Peyer's patch (tissue), 4 donors: ENCODE results near the gene GBE1. TPM values are rescaled to one million over a fixed set of nuclear protein-coding genes. Genes with fewer than 3 reads are reported as not detected.

ENCODE experiments used
- DNase-seq, 3 donors: peaks; one replicate each; pipeline ENCODE4 v3.0.0-alpha.2; 2017 to 2019
- H3K27ac ChIP-seq, 4 donors: fragments of 200-600 bp; sonication (generic); one replicate each; pipeline ENCODE4 v1.5.1; 2016 to 2019
- H3K27me3 ChIP-seq, 2 donors: fragments of 200-600 bp; sonication (generic); one replicate each; pipeline ENCODE4 v1.5.1; 2019
- H3K36me3 ChIP-seq, 3 donors: fragments of 200-600 bp; sonication (generic); one replicate each; pipeline ENCODE4 v1.5.1; 2016 to 2019
- H3K4me1 ChIP-seq, 4 donors: fragments of 200-600 bp; sonication (generic); one replicate each; pipeline ENCODE4 v1.5.1; 2016 to 2019
- H3K4me3 ChIP-seq, 4 donors: fragments of 200-600 bp; sonication (generic); 1 replicate in 3 of 4; 2 replicates in 1 of 4; pipeline ENCODE4 v1.5.1; 2016 to 2019; ENCODE audit warnings: mild to moderate bottlenecking in 1 of 4
- H3K9me3 ChIP-seq, 4 donors: fragments of 200-600 bp; sonication (generic); one replicate each; pipeline ENCODE4 v1.5.1; 2016 to 2019; ENCODE audit warnings: mild to moderate bottlenecking in 1 of 4
- POLR2A ChIP-seq, 2 donors: fragments of 450-650 bp; IDR thresholded peaks; one replicate each; pipeline ENCODE4 v1.5.1; 2017; ENCODE audit warnings: antibody characterized with exemption in 2 of 2, mild to moderate bottlenecking in 2 of 2, moderate library complexity in 2 of 2
- total RNA-seq, 4 donors: library from RNA; depleted of rRNA; stranded (reverse); fragments of >200 nt; gene quantifications; one replicate each; pipeline ENCODE4 v1.1.0, GENCODE V29; 2016
- TF ChIP-seq, protein P1 (sequence below), 6 experiments: fragments of 450-650 bp in 4 of 6; fragments of 200-600 bp in 2 of 6; sonication (generic) in 1 of 6; IDR thresholded peaks; one replicate each; pipeline ENCODE4 v1.5.1; 2017 to 2019; ENCODE audit warnings: antibody characterized with exemption in 6 of 6, mild to moderate bottlenecking in 3 of 6, moderate library complexity in 1 of 6

GBE1 gene
- total RNA-seq, 4 donors from 2014 or later, result 15.5 to 31.4 (median 20.0) TPM

DNA sequence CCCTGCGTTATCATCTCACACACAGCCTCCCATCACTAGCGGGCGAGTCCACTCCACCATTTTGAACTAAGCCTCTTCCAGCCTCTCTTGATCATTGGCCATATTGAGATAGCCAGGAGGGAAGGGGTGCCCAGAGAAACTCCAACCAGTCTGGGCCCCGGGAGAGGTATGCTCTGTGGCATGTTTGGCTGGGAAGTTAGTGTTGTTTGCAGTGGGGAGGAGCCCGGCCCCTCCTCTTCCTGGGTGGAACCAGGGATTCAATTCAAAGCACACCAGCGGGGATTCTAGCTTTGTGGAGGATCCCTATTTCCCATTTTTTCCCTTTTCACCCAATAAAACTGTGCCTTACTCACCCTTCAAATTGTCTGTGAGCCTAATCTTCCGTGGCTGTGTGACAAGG is 71.8 kb downstream of the GBE1 start:
- Histone ChIP-seq H3K4me3 (no peak overlapping the region), H3K27me3 (no peaks in the 10 kb centered on the region), H3K4me1 (no peaks in the 10 kb centered on the region), H3K27ac (no peak overlapping the region), H3K36me3 (no peaks in the 10 kb centered on the region), H3K9me3 (no peaks in the 10 kb centered on the region)
- DNase-seq, result no peak
- TF ChIP-seq, protein P1, sequence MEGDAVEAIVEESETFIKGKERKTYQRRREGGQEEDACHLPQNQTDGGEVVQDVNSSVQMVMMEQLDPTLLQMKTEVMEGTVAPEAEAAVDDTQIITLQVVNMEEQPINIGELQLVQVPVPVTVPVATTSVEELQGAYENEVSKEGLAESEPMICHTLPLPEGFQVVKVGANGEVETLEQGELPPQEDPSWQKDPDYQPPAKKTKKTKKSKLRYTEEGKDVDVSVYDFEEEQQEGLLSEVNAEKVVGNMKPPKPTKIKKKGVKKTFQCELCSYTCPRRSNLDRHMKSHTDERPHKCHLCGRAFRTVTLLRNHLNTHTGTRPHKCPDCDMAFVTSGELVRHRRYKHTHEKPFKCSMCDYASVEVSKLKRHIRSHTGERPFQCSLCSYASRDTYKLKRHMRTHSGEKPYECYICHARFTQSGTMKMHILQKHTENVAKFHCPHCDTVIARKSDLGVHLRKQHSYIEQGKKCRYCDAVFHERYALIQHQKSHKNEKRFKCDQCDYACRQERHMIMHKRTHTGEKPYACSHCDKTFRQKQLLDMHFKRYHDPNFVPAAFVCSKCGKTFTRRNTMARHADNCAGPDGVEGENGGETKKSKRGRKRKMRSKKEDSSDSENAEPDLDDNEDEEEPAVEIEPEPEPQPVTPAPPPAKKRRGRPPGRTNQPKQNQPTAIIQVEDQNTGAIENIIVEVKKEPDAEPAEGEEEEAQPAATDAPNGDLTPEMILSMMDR (IDR thresholded peaks at IDR 0.05), result no peak
- no peak for TF ChIP-seq POLR2A (IDR thresholded peaks at IDR 0.05)

DNA sequence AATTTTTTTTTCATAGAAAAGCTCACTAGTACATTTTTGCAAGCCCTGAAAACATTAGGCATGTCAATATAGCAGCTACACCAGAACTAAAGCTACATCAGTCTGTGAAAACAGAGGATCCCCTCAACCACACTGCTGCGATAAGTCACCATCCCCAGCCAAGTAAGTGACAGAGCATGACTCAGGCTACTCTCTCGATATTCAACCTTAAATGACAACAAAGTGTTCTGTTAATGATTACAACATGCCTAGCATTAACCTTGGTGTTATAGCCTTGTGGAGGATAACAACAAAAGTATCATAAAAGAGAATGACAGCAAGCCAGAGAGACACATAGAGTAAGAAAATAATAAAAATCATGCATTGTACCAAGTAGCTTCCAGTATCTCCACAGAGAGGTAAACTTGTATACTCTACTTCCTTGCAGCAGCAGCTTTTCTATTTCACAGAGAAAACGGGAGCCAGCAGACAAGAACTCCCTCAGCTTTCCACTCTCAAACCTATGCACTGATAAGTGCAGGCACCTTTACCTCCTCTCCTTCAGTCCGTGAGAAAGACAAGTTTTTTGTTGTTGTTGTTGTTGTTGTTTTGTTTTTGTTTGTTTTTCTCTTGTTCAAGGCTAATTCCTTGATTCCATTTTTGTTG is 76.6 kb downstream of the GBE1 start:
- no peaks in the 10 kb centered on the region for H3K4me1 ChIP-seq
- TF ChIP-seq, protein P1 (IDR thresholded peaks at IDR 0.05), result no peak
- no peak for TF ChIP-seq POLR2A (IDR thresholded peaks at IDR 0.05)
- H3K4me3 ChIP-seq, result no peak overlapping the region
- DNase-seq, result no peak
- H3K27me3 ChIP-seq, result no peaks in the 10 kb centered on the region
- no peaks in the 10 kb centered on the region for H3K9me3 ChIP-seq
- H3K36me3 ChIP-seq, result no peaks in the 10 kb centered on the region
- H3K27ac ChIP-seq, result no peak overlapping the region

DNA sequence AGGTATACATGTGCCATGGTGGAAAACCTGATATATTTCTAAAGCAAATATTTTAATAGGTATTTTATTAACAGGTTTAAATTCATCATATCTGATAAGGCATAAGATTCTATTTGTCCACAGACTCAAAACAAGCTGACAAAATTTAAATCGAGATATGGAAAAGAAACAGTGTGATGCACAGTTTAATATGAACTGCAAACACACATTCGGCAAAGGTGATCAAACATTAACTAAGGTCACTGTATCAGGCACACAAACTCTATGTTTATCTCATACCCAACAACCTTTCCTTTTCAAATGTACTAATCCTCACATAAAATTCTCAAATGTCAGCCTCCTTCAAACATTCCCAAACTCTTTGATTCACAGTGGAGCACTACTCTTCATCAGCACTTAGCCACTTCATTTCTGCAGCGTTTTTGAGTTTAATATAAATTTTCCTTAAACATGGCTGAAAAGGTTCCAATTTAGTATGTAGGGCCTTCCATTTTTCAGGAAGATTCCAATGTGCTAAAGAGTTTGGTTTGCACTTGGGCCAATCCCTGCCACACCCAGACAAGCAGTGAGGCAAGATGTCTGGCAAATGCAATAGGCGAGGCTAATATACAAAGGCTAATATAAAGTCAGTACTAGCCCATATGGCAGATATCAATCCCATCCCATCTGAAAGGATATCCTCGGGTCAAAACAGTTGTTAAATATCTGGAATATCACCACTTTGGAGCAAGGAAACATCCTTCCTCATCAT is 84.6 kb downstream of the GBE1 start:
- Histone ChIP-seq H3K27me3 (no peaks in the 10 kb centered on the region), H3K27ac (no peak overlapping the region), H3K4me1 (no peaks in the 10 kb centered on the region), H3K4me3 (no peak overlapping the region), H3K36me3 (no peaks in the 10 kb centered on the region), H3K9me3 (no peaks in the 10 kb centered on the region)
- TF ChIP-seq, protein P1 (IDR thresholded peaks at IDR 0.05), result no peak
- DNase-seq, result no peak

DNA sequence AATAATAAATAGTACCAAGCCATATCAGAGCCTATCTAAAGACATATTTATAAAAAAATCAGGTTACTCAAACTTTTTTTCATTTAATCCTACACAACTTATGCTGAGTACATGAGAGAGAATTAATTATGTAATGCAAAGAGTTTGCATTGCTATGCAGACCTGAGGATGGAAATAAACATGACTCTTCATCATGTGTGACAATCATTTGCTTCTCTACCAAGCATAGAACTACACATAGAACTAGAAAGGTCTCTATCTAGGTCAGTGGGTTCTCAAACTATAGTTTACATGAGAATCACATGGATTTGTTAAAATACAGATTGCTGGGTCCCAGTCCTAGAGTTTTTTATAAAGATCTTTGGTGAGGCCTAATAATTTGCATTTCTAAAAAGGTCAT is 86.8 kb downstream of the GBE1 start:
- Histone ChIP-seq H3K4me3 (no peak overlapping the region), H3K27ac (no peak overlapping the region), H3K9me3 (no peaks in the 10 kb centered on the region), H3K4me1 (no peaks in the 10 kb centered on the region), H3K27me3 (no peaks in the 10 kb centered on the region), H3K36me3 (no peaks in the 10 kb centered on the region)
- DNase-seq, result no peak
- TF ChIP-seq, protein P1 (IDR thresholded peaks at IDR 0.05), result no peak
- no peak for TF ChIP-seq POLR2A (IDR thresholded peaks at IDR 0.05)

DNA sequence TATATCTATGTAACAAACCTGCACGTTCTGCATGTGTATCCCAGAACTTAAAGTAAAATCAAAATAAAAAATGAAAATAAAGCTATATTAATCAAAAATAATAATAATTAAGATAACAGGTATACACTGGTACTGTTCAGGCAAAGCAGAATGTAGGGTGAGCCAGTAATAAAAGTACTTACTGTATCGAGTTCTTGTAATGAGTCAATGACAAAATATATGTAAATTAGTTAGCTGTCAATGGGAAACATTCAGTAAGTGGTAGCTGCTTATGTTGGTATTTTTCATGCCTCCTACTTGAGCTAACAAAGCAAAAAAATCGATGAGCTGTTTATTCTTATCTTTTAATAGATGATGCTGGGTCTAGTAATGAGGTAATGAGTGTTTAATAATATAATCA is 93.2 kb downstream of the GBE1 start:
- no peak overlapping the region for H3K27ac ChIP-seq
- no peaks in the 10 kb centered on the region for H3K4me1 ChIP-seq
- no peaks in the 10 kb centered on the region for H3K9me3 ChIP-seq
- H3K36me3 ChIP-seq, result no peaks in the 10 kb centered on the region
- DNase-seq, result no peak
- TF ChIP-seq, protein P1 (IDR thresholded peaks at IDR 0.05), result no peak
- no peak for TF ChIP-seq POLR2A (IDR thresholded peaks at IDR 0.05)
- no peaks in the 10 kb centered on the region for H3K27me3 ChIP-seq
- H3K4me3 ChIP-seq, result no peak overlapping the region
